Peyer's patch (tissue), 4 donors: ENCODE data around the gene TNS4.

Experiments
- POLR2A ChIP-seq, 2 donors: fragments of 450-650 bp; IDR thresholded peaks; one replicate each; pipeline ENCODE4 v1.5.1; 2017; ENCODE audit warnings: antibody characterized with exemption in 2 of 2, mild to moderate bottlenecking in 2 of 2, moderate library complexity in 2 of 2
- TF ChIP-seq, protein P1 (sequence below), 6 experiments: fragments of 450-650 bp in 4 of 6; fragments of 200-600 bp in 2 of 6; sonication (generic) in 1 of 6; IDR thresholded peaks; one replicate each; pipeline ENCODE4 v1.5.1; 2017 to 2019; ENCODE audit warnings: antibody characterized with exemption in 6 of 6, mild to moderate bottlenecking in 3 of 6, moderate library complexity in 1 of 6

- no peak for TF ChIP-seq POLR2A (IDR thresholded peaks at IDR 0.05)
- TF ChIP-seq, protein P1, sequence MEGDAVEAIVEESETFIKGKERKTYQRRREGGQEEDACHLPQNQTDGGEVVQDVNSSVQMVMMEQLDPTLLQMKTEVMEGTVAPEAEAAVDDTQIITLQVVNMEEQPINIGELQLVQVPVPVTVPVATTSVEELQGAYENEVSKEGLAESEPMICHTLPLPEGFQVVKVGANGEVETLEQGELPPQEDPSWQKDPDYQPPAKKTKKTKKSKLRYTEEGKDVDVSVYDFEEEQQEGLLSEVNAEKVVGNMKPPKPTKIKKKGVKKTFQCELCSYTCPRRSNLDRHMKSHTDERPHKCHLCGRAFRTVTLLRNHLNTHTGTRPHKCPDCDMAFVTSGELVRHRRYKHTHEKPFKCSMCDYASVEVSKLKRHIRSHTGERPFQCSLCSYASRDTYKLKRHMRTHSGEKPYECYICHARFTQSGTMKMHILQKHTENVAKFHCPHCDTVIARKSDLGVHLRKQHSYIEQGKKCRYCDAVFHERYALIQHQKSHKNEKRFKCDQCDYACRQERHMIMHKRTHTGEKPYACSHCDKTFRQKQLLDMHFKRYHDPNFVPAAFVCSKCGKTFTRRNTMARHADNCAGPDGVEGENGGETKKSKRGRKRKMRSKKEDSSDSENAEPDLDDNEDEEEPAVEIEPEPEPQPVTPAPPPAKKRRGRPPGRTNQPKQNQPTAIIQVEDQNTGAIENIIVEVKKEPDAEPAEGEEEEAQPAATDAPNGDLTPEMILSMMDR (IDR thresholded peaks at IDR 0.05), result no peak
Measured at GRCh38 chr17:40542558-40543411, 41.4 kb upstream of the TNS4 start.
